Stimulated activated CD8-positive, alpha-beta memory T cell treated with anti-CD3 and anti-CD28 coated beads, Interleukin-15, amount 100 ng/mL, for 1 hour (primary cell): ENCODE data around the gene UPP2.

Experiments
- DNase-seq: peaks from one replicate; pipeline ENCODE4 v3.0.0-alpha.2; 2020; ENCODE audit warnings: low read depth

The UPP2 gene

DNA sequence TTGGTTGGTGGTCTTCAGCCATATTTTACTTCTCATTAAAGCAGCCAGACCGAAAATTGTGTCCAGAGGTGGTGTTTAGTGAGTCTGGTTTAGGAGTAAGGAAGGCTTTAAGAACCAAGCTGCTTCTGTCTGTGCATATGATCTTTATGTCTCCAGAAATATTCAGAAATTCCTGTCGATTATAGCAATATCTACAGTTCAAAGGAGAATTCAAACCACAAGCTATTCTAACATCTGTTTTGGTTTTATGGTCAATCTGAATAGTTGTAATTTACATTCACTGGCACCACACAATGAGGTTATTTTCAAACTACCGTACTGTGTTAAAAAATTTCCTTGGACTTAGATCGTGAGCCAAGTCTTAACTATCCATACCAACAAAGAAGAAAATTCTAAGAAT lies 11.3 kb downstream of the UPP2 start:
- DNase-seq = no peak

GRCh38 chr2:158113741-158114295 lies 12.1 kb downstream of the UPP2 start:
- DNase-seq = no peak

DNA sequence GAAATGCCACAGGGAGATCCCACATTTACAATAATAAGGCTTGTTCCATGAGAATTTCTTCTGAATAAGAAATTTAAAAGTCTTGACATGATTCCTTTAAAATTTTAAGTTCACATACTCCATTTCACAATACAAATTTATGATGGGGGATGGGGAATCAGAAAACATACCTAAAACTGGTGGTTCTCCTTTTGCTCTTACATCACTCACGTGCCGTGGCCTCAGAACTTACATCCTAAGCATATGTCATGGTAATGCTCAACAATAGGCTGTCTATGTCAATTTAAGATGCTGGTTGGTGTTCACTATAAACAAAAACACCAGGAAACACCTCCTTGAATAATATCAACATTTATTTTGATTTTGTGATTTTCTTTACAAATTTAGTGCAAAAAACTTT lies 12.8 kb downstream of the UPP2 start:
- DNase-seq = no peak

DNA sequence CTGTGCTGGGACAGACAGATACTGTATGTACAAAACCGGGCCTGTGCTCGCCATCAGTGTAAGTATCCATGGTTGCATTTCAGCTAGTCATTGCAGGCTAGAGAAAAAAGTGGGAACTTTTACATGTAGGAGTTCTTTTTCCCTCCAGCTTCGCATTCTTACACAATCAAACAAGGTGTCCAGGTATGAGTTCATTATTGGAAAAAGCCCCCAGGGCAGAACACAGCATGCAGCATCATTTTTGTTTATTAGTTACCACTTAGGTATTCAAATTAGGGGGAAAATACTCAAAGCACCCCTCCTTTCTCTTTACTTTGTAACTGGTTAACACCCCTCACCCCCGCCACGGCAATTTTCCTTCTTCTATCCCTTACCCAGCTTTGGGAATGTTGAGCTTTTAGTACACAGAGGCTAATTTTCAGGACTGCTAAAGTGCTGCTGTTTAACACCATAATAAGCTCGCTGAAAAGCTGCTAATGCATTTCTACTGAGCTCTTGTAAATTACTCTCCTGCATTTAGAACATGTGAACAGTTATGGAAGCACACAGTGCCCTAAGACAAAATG lies 13.6 kb downstream of the UPP2 start:
- no peak for DNase-seq

- no peak for DNase-seq
These were observed 15.3 kb downstream of the UPP2 start for GRCh38 chr2:158116936-158117335.

GRCh38 chr2:158120102-158120501 lies 18.4 kb downstream of the UPP2 start:
- no peak for DNase-seq

- no peak for DNase-seq
These were observed 19.3 kb downstream of the UPP2 start for GRCh38 chr2:158120664-158121641.

GRCh38 chr2:158124896-158125295 lies 23.2 kb downstream of the UPP2 start:
- no peak for DNase-seq

DNA sequence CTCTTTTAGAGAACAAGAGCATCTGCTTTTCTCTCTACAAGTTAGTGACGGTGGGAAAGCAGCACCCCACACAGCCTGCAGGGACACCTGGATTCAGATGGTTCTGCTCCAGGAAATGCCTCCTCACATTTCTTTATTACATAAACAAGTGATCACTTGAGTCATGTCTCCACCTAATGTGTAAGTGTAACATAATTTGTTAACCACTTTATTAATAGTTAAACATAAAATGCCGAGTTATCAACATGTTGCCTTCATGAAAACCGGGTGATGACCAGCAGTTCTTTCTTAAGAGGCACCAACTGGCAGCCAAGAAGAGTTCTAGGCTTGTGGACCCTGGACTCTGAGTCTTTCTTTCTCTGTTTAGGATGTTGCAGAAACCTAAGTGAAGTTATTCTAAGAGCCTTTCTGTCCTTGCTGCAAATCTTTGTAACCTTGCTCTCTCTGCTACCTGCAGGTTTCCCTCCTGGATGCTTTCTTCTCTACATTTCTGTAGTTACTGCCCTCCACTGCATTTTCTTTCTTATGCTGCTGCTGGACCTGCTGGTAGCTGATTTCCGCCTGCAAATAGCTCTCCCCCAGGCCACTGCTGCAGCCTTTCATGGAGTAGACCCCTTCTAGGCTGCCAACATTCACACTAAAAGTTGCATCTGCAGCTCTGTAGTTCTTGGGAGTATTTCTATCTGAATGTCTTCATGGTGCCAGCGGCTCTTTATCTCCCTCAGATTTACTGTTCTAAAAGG lies 24.3 kb downstream of the UPP2 start:
- DNase-seq = no peak

GRCh38 chr2:158127380-158127804 lies 25.7 kb downstream of the UPP2 start:
- no peak for DNase-seq

DNA sequence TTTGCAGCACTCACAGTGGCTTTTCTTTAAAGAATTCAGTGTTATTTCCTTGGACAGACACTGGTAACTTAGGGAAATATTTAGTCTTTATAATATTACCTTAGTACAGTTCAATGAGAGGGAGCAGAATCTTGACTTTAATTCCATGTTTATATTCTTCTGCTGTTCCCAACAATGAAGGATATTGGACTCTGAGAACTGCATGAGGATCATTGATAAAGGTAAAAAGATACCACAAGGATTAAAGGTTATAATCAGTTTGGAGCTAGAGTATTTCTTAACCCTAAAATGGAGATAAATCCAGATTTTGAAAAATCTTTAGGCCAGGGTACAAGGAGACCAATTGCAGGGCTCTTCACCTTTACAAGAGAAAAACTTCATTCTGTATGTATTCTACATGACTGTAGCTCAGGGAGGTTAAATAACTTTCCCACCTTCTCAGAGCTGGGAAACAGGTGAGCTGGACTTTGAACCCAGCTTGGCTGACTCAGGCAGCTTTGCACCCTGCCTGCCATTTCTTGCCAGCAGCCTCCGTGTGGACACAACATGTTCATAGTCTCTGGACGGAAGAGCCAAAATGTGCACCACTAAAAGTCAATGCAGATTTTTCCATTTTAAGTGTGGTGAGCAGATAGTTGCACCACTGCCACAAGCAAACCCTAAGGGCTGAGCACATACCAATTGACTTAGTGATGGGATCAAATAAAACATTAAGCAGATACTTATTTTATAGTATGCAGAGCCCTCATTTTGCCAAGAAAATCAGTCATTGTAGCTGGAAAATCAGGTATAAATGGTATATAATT lies 26.7 kb downstream of the UPP2 start:
- no peak for DNase-seq

- DNase-seq = no peak
These were observed 27.4 kb downstream of the UPP2 start for GRCh38 chr2:158129037-158129436.

GRCh38 chr2:158130832-158131473 lies 29.3 kb downstream of the UPP2 start:
- no peak for DNase-seq

- no peak for DNase-seq
These were observed 29.8 kb downstream of the UPP2 start for GRCh38 chr2:158131483-158131912.

DNA sequence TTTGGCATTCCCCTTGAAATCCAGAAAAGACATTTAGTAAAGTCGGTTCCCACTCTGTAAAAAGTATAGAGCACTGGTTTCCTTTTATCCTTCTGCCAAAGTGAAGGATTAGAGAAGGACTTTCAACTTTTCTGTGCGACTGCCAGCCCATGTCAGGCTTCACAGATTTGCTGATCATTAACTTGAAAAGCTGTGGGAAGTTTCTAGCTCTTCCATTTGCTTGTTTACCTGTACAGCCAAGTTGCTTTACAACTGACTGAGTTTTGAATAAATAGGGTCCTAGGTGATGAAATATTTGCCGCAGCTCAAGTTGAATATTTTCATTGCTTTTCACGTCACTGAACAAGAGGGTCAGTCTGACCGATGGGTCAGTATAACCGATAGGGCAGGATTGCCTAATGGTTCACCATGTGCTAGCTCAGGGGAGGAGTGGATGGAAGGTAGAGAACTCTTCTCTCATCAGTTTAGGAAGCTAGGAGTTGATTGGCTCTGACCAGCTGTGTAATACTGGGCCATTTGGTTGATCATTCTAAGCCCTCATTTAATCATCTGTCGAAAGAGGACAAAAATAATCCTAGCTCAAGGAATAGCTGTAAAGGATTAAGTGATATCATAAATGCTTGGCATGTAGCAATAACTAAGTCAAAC lies 30.4 kb downstream of the UPP2 start:
- no peak for DNase-seq

GRCh38 chr2:158134055-158134454 lies 32.4 kb downstream of the UPP2 start:
- DNase-seq = no peak

GRCh38 chr2:158134655-158135054 lies 33.0 kb downstream of the UPP2 start:
- DNase-seq = no peak

GRCh38 chr2:158135096-158135495 lies 33.4 kb downstream of the UPP2 start:
- DNase-seq = no peak

- DNase-seq = no peak
These were observed 36.6 kb downstream of the UPP2 start for GRCh38 chr2:158138255-158138654.

GRCh38 chr2:158140201-158140600 lies 38.5 kb downstream of the UPP2 start:
- no peak for DNase-seq

DNA sequence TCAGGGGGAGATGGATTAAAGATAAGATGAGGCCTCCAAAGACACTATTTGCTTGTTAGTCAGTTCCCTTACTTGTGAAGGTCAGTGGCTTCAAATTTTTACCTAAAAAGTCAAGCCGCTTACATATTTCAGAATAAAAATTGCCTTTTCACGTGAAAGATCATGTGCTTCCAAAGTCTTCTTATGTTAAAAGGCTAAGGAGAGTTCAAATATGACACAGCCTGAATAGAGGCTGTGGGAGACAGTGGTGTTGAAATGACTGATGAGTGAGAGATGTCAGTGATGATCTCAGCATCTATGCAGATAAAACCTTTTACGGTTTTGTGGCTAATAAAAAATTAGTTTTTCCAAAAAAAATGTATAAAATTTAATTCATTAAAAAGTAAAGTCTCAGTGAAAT lies 40.5 kb downstream of the UPP2 start:
- DNase-seq = no peak
